ENCODE measurements around the gene RPS19BP1.

The RPS19BP1 gene

GRCh38 chr22:39518144-39518786 is 14.3 kb downstream of the RPS19BP1 start:
- H3K36me3 ChIP-seq (ENCODE audit: insufficient read depth, insufficient read length, low read length) = peaks cover 75% of the 10 kb centered on the region
- H3K9me3 ChIP-seq (ENCODE audit: insufficient read depth, low read length) = no peaks in the 10 kb centered on the region
- peaks cover 34% of the 10 kb centered on the region for H3K27me3 ChIP-seq (ENCODE audit: insufficient read depth, insufficient read length)
- H3K4me1 ChIP-seq (ENCODE audit: insufficient read depth, insufficient read length) = peaks cover 7% of the 10 kb centered on the region
- peak overlapping the region; percentile 75 for H3K4me3 ChIP-seq (ENCODE audit: insufficient read length, low read depth)
- no peak for DNase-seq (ENCODE audit: low read depth, low spot score)
- TF ChIP-seq ZNF274 (IDR thresholded peaks at IDR 0.05; ENCODE audit: low read depth, low read length) = no peak
- no peak for TF ChIP-seq SUZ12 (IDR thresholded peaks at IDR 0.05; ENCODE audit: extremely low read depth, insufficient read depth, insufficient read length)
- TF ChIP-seq YY1 (IDR thresholded peaks at IDR 0.05; ENCODE audit: insufficient read depth, insufficient read length) = no peak
- H3K9ac ChIP-seq (ENCODE audit: insufficient read length, low read depth) = peak overlapping the region; percentile 95

DNA sequence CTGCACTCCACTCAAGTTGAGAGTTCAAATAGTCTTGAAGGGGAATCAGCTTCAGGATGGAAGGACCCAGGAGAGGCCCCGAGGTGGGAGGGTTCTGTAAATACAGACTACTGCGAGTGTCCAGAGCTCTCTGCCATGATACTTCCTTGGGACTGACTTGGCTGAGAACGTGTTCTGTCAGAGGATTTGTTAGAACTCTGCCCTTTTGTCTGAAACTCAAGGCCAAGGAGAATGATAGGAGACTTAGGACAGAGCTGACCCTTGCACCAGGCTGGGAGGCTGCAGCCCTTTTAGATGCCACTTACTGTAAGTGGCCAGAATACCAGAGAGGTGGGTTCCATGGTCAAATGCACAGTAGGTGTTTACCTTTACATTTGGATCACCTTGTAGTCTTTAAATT is 15.1 kb downstream of the RPS19BP1 start:
- Histone ChIP-seq H3K36me3 (ENCODE audit: insufficient read depth, insufficient read length, low read length) (peaks cover 69% of the 10 kb centered on the region), H3K27me3 (ENCODE audit: insufficient read depth, insufficient read length) (peaks cover 37% of the 10 kb centered on the region), H3K9ac (ENCODE audit: insufficient read length, low read depth) (no peak overlapping the region), H3K4me3 (ENCODE audit: insufficient read length, low read depth) (no peak overlapping the region), H3K4me1 (ENCODE audit: insufficient read depth, insufficient read length) (peaks cover 3% of the 10 kb centered on the region), H3K9me3 (ENCODE audit: insufficient read depth, low read length) (no peaks in the 10 kb centered on the region)
- TF ChIP-seq ZNF274 (IDR thresholded peaks at IDR 0.05; ENCODE audit: low read depth, low read length) (no peak), YY1 (IDR thresholded peaks at IDR 0.05; ENCODE audit: insufficient read depth, insufficient read length) (no peak), SUZ12 (IDR thresholded peaks at IDR 0.05; ENCODE audit: extremely low read depth, insufficient read depth, insufficient read length) (no peak)
- DNase-seq (ENCODE audit: low read depth, low spot score) = no peak

DNA sequence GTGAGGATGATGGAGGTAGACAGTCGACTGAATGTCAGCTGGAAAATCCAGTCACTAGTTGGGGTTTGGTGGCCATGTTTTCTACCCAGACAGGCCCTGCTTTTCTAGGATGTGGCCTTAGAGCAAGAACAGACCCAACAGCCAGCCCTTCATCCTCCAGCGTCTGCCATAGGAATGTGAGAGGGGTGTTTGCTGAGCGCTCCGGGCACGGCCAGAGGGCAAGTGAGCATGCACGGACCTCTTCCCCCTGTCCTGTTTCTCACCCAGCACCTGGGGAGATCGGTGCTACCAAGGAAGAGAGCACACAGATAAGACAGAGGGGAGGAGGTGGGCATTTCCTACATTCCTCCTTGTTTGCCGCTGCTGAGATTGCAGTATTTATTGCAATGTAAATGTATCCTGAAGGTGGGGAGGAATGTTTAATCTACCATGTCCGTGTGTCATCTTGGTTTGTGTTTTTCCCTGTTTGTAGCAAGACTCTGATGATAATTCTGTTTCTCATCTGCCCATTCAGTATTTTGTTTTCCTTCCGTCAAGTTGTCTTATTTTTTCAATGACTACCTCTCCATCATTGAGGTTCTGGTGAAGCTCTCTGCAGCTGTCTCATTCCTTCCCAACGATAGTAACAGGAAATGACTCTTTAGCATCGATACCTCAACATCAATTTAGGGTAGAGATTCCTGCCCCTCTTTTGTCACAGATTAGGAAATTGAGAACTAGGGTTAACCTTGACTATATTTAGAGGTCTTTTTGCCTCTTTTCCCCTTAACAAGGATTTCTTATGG is 17.1 kb downstream of the RPS19BP1 start:
- Histone ChIP-seq H3K36me3 (ENCODE audit: insufficient read depth, insufficient read length, low read length) (peaks cover 68% of the 10 kb centered on the region), H3K9me3 (ENCODE audit: insufficient read depth, low read length) (no peaks in the 10 kb centered on the region), H3K4me3 (ENCODE audit: insufficient read length, low read depth) (no peak overlapping the region), H3K4me1 (ENCODE audit: insufficient read depth, insufficient read length) (peaks cover 3% of the 10 kb centered on the region), H3K9ac (ENCODE audit: insufficient read length, low read depth) (no peak overlapping the region), H3K27me3 (ENCODE audit: insufficient read depth, insufficient read length) (peaks cover 54% of the 10 kb centered on the region)
- TF ChIP-seq SUZ12 (IDR thresholded peaks at IDR 0.05; ENCODE audit: extremely low read depth, insufficient read depth, insufficient read length) (no peak), YY1 (IDR thresholded peaks at IDR 0.05; ENCODE audit: insufficient read depth, insufficient read length) (no peak), ZNF274 (IDR thresholded peaks at IDR 0.05; ENCODE audit: low read depth, low read length) (no peak)
- DNase-seq (ENCODE audit: low read depth, low spot score) = no peak

GRCh38 chr22:39514373-39514973 is 18.1 kb downstream of the RPS19BP1 start:
- peaks cover 3% of the 10 kb centered on the region for H3K4me1 ChIP-seq (ENCODE audit: insufficient read depth, insufficient read length)
- no peaks in the 10 kb centered on the region for H3K9me3 ChIP-seq (ENCODE audit: insufficient read depth, low read length)
- no peak for TF ChIP-seq YY1 (IDR thresholded peaks at IDR 0.05; ENCODE audit: insufficient read depth, insufficient read length)
- H3K4me3 ChIP-seq (ENCODE audit: insufficient read length, low read depth) = no peak overlapping the region
- peaks cover 77% of the 10 kb centered on the region for H3K36me3 ChIP-seq (ENCODE audit: insufficient read depth, insufficient read length, low read length)
- no peak overlapping the region for H3K9ac ChIP-seq (ENCODE audit: insufficient read length, low read depth)
- no peak for DNase-seq (ENCODE audit: low read depth, low spot score)
- H3K27me3 ChIP-seq (ENCODE audit: insufficient read depth, insufficient read length) = peaks cover 58% of the 10 kb centered on the region

GRCh38 chr22:39513791-39514190 is 18.8 kb downstream of the RPS19BP1 start:
- H3K36me3 ChIP-seq (ENCODE audit: insufficient read depth, insufficient read length, low read length) = peaks cover 82% of the 10 kb centered on the region
- no peak overlapping the region for H3K4me3 ChIP-seq (ENCODE audit: insufficient read length, low read depth)
- DNase-seq (ENCODE audit: low read depth, low spot score) = no peak
- TF ChIP-seq ZNF274 (IDR thresholded peaks at IDR 0.05; ENCODE audit: low read depth, low read length) (no peak), SUZ12 (IDR thresholded peaks at IDR 0.05; ENCODE audit: extremely low read depth, insufficient read depth, insufficient read length) (no peak), YY1 (IDR thresholded peaks at IDR 0.05; ENCODE audit: insufficient read depth, insufficient read length) (no peak)
- H3K9me3 ChIP-seq (ENCODE audit: insufficient read depth, low read length) = no peaks in the 10 kb centered on the region
- H3K4me1 ChIP-seq (ENCODE audit: insufficient read depth, insufficient read length) = peaks cover 2% of the 10 kb centered on the region
- H3K9ac ChIP-seq (ENCODE audit: insufficient read length, low read depth) = no peak overlapping the region
- H3K27me3 ChIP-seq (ENCODE audit: insufficient read depth, insufficient read length) = peaks cover 65% of the 10 kb centered on the region

GRCh38 chr22:39512026-39512425 is 20.5 kb downstream of the RPS19BP1 start:
- TF ChIP-seq YY1 (IDR thresholded peaks at IDR 0.05; ENCODE audit: insufficient read depth, insufficient read length) (no peak), SUZ12 (IDR thresholded peaks at IDR 0.05; ENCODE audit: extremely low read depth, insufficient read depth, insufficient read length) (no peak), ZNF274 (IDR thresholded peaks at IDR 0.05; ENCODE audit: low read depth, low read length) (no peak)
- Histone ChIP-seq H3K4me3 (ENCODE audit: insufficient read length, low read depth) (no peak overlapping the region), H3K27me3 (ENCODE audit: insufficient read depth, insufficient read length) (peaks cover 76% of the 10 kb centered on the region), H3K36me3 (ENCODE audit: insufficient read depth, insufficient read length, low read length) (peaks cover 83% of the 10 kb centered on the region), H3K4me1 (ENCODE audit: insufficient read depth, insufficient read length) (no peaks in the 10 kb centered on the region), H3K9me3 (ENCODE audit: insufficient read depth, low read length) (no peaks in the 10 kb centered on the region), H3K9ac (ENCODE audit: insufficient read length, low read depth) (no peak overlapping the region)
- DNase-seq (ENCODE audit: low read depth, low spot score) = no peak

DNA sequence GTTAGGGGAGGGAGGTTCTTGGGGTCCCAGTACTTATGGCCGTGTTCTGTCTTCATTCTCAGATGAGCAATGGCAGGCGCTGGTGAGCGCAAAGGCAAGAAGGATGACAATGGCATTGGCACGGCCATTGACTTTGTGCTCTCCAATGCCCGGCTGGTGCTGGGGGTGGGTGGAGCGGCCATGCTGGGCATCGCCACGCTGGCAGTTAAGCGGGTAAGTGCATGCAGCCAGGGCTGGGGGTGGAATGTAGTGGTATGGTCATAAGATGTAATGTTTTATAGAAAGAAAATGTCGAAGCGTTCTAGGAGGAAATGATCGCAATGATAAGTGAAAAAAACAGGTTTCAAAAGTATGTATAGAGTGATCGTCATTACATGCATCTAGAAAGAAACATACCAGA is 21.3 kb downstream of the RPS19BP1 start:
- H3K27me3 ChIP-seq (ENCODE audit: insufficient read depth, insufficient read length) = peaks cover 79% of the 10 kb centered on the region

More for the DNA sequence above, 21.3 kb downstream of the RPS19BP1 start:
- H3K9ac ChIP-seq (ENCODE audit: insufficient read length, low read depth) = no peak overlapping the region
- H3K36me3 ChIP-seq (ENCODE audit: insufficient read depth, insufficient read length, low read length) = peaks cover 83% of the 10 kb centered on the region
- no peak overlapping the region for H3K4me3 ChIP-seq (ENCODE audit: insufficient read length, low read depth)
- no peaks in the 10 kb centered on the region for H3K9me3 ChIP-seq (ENCODE audit: insufficient read depth, low read length)
- TF ChIP-seq SUZ12 (IDR thresholded peaks at IDR 0.05; ENCODE audit: extremely low read depth, insufficient read depth, insufficient read length) (no peak), ZNF274 (IDR thresholded peaks at IDR 0.05; ENCODE audit: low read depth, low read length) (no peak), YY1 (IDR thresholded peaks at IDR 0.05; ENCODE audit: insufficient read depth, insufficient read length) (no peak)
- no peak for DNase-seq (ENCODE audit: low read depth, low spot score)
- no peaks in the 10 kb centered on the region for H3K4me1 ChIP-seq (ENCODE audit: insufficient read depth, insufficient read length)
